ENCODE data around the gene FBXW4.

The FBXW4 gene

DNA sequence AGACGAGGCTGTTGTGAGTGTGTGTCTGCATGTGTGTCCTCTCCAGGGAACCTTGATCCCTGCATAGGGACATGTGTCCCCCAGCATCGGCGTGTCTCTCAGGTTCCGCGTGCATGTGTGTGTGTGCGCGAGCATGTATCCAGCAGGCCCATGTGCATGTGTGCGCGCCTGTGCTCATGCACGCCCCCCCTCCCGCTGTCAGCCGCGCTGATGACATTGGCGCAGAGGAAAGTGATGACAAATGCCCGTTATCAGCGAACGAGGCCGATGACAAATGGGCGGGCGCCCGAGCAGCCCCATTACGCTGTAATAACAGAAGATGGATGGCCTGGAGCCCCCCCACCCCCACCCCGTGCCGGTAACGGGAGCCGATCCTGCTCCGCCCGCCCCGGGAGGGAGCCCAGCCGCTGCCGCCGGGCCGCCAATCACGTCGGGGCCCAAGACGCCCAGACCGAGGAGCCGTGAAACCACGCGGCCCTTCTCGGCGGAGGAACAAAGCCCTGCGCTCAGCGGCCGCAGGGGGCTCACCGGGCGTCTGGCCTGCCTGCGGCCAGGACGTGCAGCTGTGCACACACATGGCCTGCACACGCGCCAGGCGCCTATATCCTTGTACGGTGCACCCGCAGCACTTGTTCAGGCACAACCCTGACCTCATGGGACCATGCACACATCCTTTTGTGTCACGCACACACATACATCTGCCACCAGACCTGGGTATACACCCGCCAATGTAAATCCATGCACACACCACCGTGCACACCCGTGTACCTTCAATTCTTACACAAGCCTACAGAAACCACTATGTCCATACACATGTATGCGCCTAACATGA lies 128.4 kb downstream of the FBXW4 start:
- DNase-seq (ENCODE audit: low read depth), result peak; percentile 21

GRCh38 chr10:101565936-101566332 lies 129.0 kb downstream of the FBXW4 start:
- no peak for DNase-seq (ENCODE audit: low read depth)

- no peak for DNase-seq (ENCODE audit: low read depth)
Measured at GRCh38 chr10:101565370-101565900, 129.5 kb downstream of the FBXW4 start.

DNA sequence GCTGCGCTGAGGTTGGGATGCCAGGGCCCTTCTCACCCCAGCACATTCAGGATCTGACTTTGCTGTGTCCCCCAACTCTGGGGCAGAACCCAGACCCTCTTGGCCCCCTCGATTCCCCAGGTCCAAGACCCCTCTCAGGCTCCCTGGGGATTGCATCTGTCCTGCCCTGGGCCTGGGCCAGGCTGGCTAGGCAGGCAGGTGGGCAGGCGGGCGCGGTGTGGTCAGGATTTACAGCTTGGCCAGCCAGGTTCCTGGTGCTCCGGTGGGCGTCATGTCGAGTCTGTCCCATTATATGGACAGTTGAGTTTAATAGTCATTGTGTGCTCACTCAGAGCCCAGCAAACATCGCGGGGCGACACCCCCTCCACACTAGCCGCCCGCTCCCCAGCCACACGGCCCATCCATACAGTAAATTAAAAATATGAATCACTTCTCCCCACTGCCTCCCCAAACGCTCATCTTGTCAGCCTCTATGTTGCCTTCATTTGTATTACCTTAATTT lies 130.4 kb downstream of the FBXW4 start:
- DNase-seq (ENCODE audit: low read depth), result no peak

- no peak for DNase-seq (ENCODE audit: low read depth)
Measured at GRCh38 chr10:101563497-101564040, 131.4 kb downstream of the FBXW4 start.

DNA sequence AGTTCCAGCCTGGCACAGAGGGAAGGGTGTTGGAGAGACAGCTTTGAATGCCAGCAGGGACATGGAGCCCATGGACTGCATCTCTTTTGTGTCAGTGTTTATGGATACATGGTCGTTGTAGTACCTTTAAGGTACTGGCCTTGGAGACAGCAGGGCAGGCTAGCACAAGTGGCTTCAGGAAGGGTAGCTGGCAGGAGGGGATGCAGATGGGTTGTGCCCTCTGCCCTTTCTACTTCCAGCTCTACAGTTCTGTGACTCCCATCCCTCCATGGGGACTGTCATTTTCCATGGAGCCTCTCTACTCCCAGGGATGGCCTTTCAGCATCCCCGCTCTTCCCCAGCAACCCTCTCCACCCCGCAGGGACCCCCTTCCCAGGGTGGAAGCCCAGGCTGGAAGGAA lies 132.0 kb downstream of the FBXW4 start:
- DNase-seq (ENCODE audit: low read depth), result no peak

- DNase-seq (ENCODE audit: low read depth), result no peak
Measured at GRCh38 chr10:101562231-101562630, 132.7 kb downstream of the FBXW4 start.

GRCh38 chr10:101561068-101561915 lies 133.7 kb downstream of the FBXW4 start:
- DNase-seq (ENCODE audit: low read depth), result no peak
